ENCODE data around the gene USP31. TPM values are rescaled to one million over a fixed set of nuclear protein-coding genes. Genes with fewer than 3 reads are reported as not detected.

Gene USP31
- total and polyA plus RNA-seq, 2 of the 8 experiments (the other 6 are each of a cell fraction or from before 2014, with no cell fraction given): 6.7 to 19.0 TPM

DNA sequence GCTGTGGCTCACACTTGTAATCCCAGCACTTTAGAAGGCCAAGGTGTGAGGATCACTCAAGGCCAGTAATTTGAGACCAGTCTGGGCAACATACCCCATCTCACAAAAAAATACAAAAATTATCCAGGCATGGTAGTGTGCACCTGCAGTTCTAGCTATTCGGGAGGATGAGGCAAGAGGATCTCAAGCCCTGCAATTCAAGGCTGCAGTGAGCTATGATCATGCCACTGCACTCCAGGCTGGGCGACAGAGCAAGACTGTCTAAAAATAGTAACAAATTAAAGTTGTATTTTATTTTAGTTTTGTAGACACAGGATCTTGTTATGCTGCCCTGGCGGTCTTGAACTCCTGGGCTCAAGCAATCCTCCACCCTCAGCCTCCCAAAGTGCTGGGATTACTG is 18.2 kb downstream of the USP31 start:
- Histone ChIP-seq H2BK5ac (ENCODE audit: low read depth, low read length) (no peak overlapping the region), H3K56ac (replicated peaks; ENCODE audit: insufficient read length, low read depth, low read length) (no peak overlapping the region), H4K91ac (replicated peaks; ENCODE audit: insufficient read length, low read length) (no peak overlapping the region), H3K14ac (ENCODE audit: insufficient read length) (no peak overlapping the region), H3K4me3 (ENCODE audit: extremely low read depth in 1 of 4, insufficient read depth in 2 of 4, low read depth in 3 of 4, low read length in 4 of 4) (no peak overlapping the region), H2BK20ac (ENCODE audit: low read length) (no peak overlapping the region), H2BK12ac (ENCODE audit: low read depth, low read length) (no peak overlapping the region), H2BK15ac (ENCODE audit: low read length) (no peak overlapping the region), H3K4me1 (replicated peaks in 1 of 4; ENCODE audit: control insufficient read depth in 3 of 4, insufficient read depth in 4 of 4, low read length in 3 of 4) (peaks cover 0 to 11% (median 4%) of the 10 kb centered on the region in 4 experiments; a peak in 5 of 7 replicates), H3K18ac (ENCODE audit: extremely low read depth, low read length) (no peak overlapping the region), H3K79me1 (ENCODE audit: low read depth, low read length) (peaks cover 5% of the 10 kb centered on the region; the same call in 1 of the 2 replicates), H3K23me2 (ENCODE audit: low read depth, low read length) (no peaks in the 10 kb centered on the region), H2AK5ac (ENCODE audit: low read depth, low read length) (no peak overlapping the region), H3K27ac (ENCODE audit: low read depth, low read length) (no peak overlapping the region), H4K8ac (ENCODE audit: extremely low read depth, insufficient read depth, low read length) (no peak overlapping the region), H4K20me1 (replicated peaks in 1 of 2; ENCODE audit: control insufficient read depth in 1 of 2, insufficient read depth in 2 of 2, low read length in 2 of 2) (peaks cover 0 to 6% of the 10 kb centered on the region in 2 experiments), H3K23ac (ENCODE audit: insufficient read length) (no peak overlapping the region), H3K4ac (replicated peaks; ENCODE audit: insufficient read length, low read depth, low read length) (no peak overlapping the region), H3K79me2 (ENCODE audit: control insufficient read depth in 1 of 2, insufficient read depth in 2 of 2, low read length in 2 of 2) (peaks cover 3 to 95% of the 10 kb centered on the region in 2 experiments; a peak in 3 of 4 replicates), H3K9ac (replicated peaks in 1 of 4; ENCODE audit: extremely low read depth in 1 of 4, low read depth in 3 of 4, low read length in 3 of 4) (no peak overlapping the region), H3K36me3 (ENCODE audit: control insufficient read depth in 2 of 4, insufficient read depth in 4 of 4, low read length in 3 of 4) (no peaks in the 10 kb centered on the region), H3K9me3 (ENCODE audit: insufficient read depth in 2 of 2, low read depth in 1 of 2, low read length in 1 of 2) (no peaks in the 10 kb centered on the region), H4K5ac (ENCODE audit: insufficient read length, low read depth, low read length) (no peak overlapping the region), H3K4me2 (ENCODE audit: insufficient read depth in 1 of 2, low read depth in 2 of 2, low read length in 2 of 2) (no peak overlapping the region), H2BK120ac (replicated peaks; ENCODE audit: low read depth, low read length) (no peak overlapping the region), H2AFZ (ENCODE audit: low read length) (no peak overlapping the region), H3K27me3 (replicated peaks in 1 of 4; ENCODE audit: control insufficient read depth in 3 of 4, extremely low read depth in 1 of 4, insufficient read depth in 3 of 4, low read length in 3 of 4) (no peaks in the 10 kb centered on the region)
- ChIA-PET POLR2A (ENCODE audit: partially characterized antibody) (no interaction called here), CTCF (ENCODE audit: partially characterized antibody) (no interaction called here)
- TF ChIP-seq TEAD4 (IDR thresholded peaks at IDR 0.05; ENCODE audit: low read depth, low read length) (no peak), POLR2AphosphoS5 (IDR thresholded peaks at IDR 0.05; ENCODE audit: low read depth, low read length) (no peak), EGR1 (IDR thresholded peaks at IDR 0.05; ENCODE audit: borderline replicate concordance, low read depth, low read length) (no peak), CBX8 (IDR thresholded peaks at IDR 0.05; ENCODE audit: borderline replicate concordance, low read depth, low read length) (no peak), MAFK (IDR thresholded peaks at IDR 0.05; ENCODE audit: low read depth, low read length) (no peak), BACH1 (IDR thresholded peaks at IDR 0.05; ENCODE audit: low read length) (no peak), EP300 (IDR thresholded peaks at IDR 0.05; ENCODE audit: borderline replicate concordance in 1 of 2, low read depth in 2 of 2, low read length in 2 of 2) (no peak), POU5F1 (IDR thresholded peaks at IDR 0.05; ENCODE audit: low read depth, low read length) (no peak), PHF8 (conservative IDR thresholded peaks at IDR 0.05; ENCODE audit: low read depth, low read length) (no peak), EZH2 (IDR thresholded peaks at IDR 0.05; ENCODE audit: low read depth, low read length, severe bottlenecking) (no peak), RAD21 (IDR thresholded peaks at IDR 0.05 in 1 of 2, conservative IDR thresholded peaks at IDR 0.05 in 1 of 2; ENCODE audit: low read depth in 2 of 2, low read length in 2 of 2) (no peak), HDAC6 (IDR thresholded peaks at IDR 0.05; ENCODE audit: low read depth, low read length) (no peak)
- 88% methylated on average over 3 of the region's 3 CpGs; no CpG with 5 or more reads in 1 of the 2 experiments for WGBS, 2 experiments (ENCODE audit: extremely low coverage in 1 of 2, insufficient coverage in 1 of 2, insufficient read length in 1 of 2, insufficient replicate concordance in 2 of 2, low coverage in 1 of 2, low lambda C conversion rate in 2 of 2, missing lambda C conversion rate in 1 of 2)
- FAIRE-seq (no peak), DNase-seq (ENCODE audit: low read depth in 1 of 2, low spot score in 2 of 2) (no peak)
